Karpas-422 (cell line): Measurements from ENCODE around the gene RILPL1. TPM values are rescaled to one million over a fixed set of nuclear protein-coding genes. Genes with fewer than 3 reads are reported as not detected.
"Not testable (repeated sequence)": the region's sequence is repeated elsewhere in the genome, so short reads cannot be mapped to it uniquely, and the experiment has no call there.

Experiments used
- DNase-seq: peaks from one replicate; pipeline ENCODE4 v3.0.0-alpha.2; 2015
- H2AFZ ChIP-seq: fragments of 200-600 bp; sonication (generic); 2 replicates; pipeline ENCODE4 v1.6.1; 2014; ENCODE audit warnings: antibody characterized with exemption, low read length, mixed read lengths
- H3K27ac ChIP-seq: fragments of 200-600 bp; sonication (generic); 2 replicates; pipeline ENCODE4 v1.5.1; 2014; ENCODE audit warnings: mild to moderate bottlenecking, low read length, moderate library complexity
- H3K27me3 ChIP-seq: fragments of 200-600 bp; sonication (generic); 2 replicates; pipeline ENCODE4 v1.6.1; 2014; ENCODE audit warnings: low read length, mixed read lengths
- H3K36me3 ChIP-seq: fragments of 200-600 bp; sonication (generic); 2 replicates; pipeline ENCODE4 v1.6.1; 2014; ENCODE audit warnings: low read length, mixed read lengths; ENCODE audit not compliant: insufficient read depth
- H3K4me1 ChIP-seq: fragments of 200-600 bp; sonication (generic); 2 replicates; pipeline ENCODE4 v1.6.1; 2014; ENCODE audit warnings: mild to moderate bottlenecking, low read length, mixed read lengths
- H3K4me2 ChIP-seq: fragments of 200-600 bp; sonication (generic); 2 replicates; pipeline ENCODE4 v1.6.1; 2014; ENCODE audit warnings: low read length, low read depth, mild to moderate bottlenecking; ENCODE audit not compliant: poor library complexity, severe bottlenecking
- H3K4me3 ChIP-seq: fragments of 200-600 bp; sonication (generic); 2 replicates; pipeline ENCODE4 v1.5.1; 2014; ENCODE audit warnings: mild to moderate bottlenecking, antibody characterized with exemption, low read length, mixed read lengths
- H3K79me2 ChIP-seq: fragments of 200-600 bp; sonication (generic); 2 replicates; pipeline ENCODE4 v1.6.1; 2014; ENCODE audit warnings: mild to moderate bottlenecking, low read length, mixed read lengths
- H3K9ac ChIP-seq: fragments of 200-600 bp; sonication (generic); 2 replicates; pipeline ENCODE4 v1.6.0; 2014; ENCODE audit warnings: low read length
- H3K9me2 ChIP-seq: fragments of 200-600 bp; sonication (generic), shearing (Covaris generic); replicated peaks from 2 replicates; pipeline ENCODE4 v1.6.0; 2014; ENCODE audit warnings: mild to moderate bottlenecking, low read length, moderate library complexity; ENCODE audit not compliant: insufficient read depth
- H3K9me3 ChIP-seq: fragments of 300-700, 200-600 bp; sonication (generic); 2 replicates; pipeline ENCODE4 v1.6.1; 2014; ENCODE audit warnings: low read length, mixed read lengths
- H4K20me1 ChIP-seq: fragments of 200-600 bp; sonication (generic); 2 replicates; pipeline ENCODE4 v1.6.1; 2014; ENCODE audit warnings: mild to moderate bottlenecking, antibody characterized with exemption, low read length, low read depth; ENCODE audit not compliant: insufficient read depth
- small RNA-seq: library from RNA; depleted of rRNA; stranded (forward); fragments of <200 nt; gene quantifications from one replicate; pipeline ENCODE3, GENCODE V24; 2014
- total RNA-seq: library from RNA; depleted of rRNA; stranded (reverse); fragments of >200 nt; shearing (Covaris generic); gene quantifications from 2 replicates; pipeline ENCODE4 v1.2.3, GENCODE V29; 2014; ENCODE audit warnings: low replicate concordance; rRNA removed

The RILPL1 gene
- total RNA-seq, 1 experiment from 2014 or later = not detected

DNA sequence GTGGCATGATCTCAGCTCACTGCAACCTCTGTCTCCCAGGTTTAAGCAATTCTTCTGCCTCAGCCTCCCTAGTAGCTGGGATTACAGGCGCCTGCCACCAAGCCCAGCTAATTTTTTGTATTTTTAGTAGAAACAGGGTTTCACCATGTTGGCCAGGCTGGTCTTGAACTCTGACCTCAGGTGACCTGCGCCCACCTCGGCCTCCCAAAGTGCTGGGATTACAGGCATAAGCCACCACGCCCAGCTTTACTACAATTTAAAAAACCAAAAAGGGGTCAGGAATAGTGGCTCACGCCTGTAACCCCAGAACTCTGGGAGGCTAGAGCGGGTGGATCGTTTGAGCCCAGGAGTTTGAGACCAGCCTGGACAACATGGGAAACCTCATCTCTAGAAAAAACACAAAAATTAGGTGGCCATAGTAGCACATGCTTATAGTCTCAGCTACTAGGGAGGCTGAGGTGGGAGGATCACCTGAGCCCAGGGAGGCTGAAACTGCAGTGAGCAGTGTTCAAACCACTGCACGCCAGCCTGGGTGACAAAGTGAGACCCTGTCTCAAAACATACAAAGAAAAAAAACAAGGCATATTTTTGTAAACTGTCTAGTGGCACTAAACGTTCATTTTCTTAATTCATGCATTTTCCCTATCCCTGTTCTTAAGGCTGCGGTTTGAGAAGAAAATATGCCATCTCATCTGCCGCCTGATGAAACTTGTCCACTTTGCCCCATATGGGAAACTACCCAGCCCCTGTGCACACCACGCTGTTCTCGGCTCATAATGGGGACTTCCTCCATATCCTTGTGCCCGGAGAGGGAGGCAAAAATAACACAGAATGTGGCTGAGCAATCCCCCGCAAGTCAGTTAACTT is 101.3 kb downstream of the RILPL1 start:
- not testable (repeated sequence) for H3K9me3 ChIP-seq, H3K9ac ChIP-seq, H3K27ac ChIP-seq, H2AFZ ChIP-seq, H3K9me2 ChIP-seq, H3K79me2 ChIP-seq, H3K4me2 ChIP-seq, DNase-seq, H3K4me3 ChIP-seq, H3K27me3 ChIP-seq, H3K36me3 ChIP-seq, H4K20me1 ChIP-seq
- H3K4me1 ChIP-seq = peaks cover 13% of the 10 kb centered on the region

DNA sequence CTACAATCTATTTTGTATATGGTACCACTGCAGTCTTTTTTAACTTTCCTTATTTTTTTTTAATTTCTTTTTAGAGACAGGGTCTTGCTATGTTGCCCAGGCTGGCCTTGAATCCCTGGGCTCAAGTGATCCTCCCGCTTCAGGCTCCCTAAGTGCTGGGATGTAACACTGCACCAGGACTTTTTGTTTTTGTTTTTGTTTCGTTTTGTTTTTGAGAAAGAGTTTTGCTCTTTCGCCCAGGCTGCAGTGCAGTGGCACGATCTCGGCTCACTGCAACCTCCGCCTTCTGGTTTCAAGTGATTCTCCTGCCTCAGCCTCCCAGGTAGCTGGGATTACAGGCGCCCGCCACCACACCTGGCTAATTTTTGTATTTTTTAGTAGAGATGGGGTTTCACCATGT is 104.4 kb downstream of the RILPL1 start:
- H4K20me1 ChIP-seq, H3K27me3 ChIP-seq, DNase-seq, H3K9ac ChIP-seq, H3K4me3 ChIP-seq, H2AFZ ChIP-seq, H3K79me2 ChIP-seq, H3K27ac ChIP-seq, H3K9me2 ChIP-seq, H3K4me1 ChIP-seq, H3K9me3 ChIP-seq, H3K4me2 ChIP-seq, H3K36me3 ChIP-seq: not testable (repeated sequence)

DNA sequence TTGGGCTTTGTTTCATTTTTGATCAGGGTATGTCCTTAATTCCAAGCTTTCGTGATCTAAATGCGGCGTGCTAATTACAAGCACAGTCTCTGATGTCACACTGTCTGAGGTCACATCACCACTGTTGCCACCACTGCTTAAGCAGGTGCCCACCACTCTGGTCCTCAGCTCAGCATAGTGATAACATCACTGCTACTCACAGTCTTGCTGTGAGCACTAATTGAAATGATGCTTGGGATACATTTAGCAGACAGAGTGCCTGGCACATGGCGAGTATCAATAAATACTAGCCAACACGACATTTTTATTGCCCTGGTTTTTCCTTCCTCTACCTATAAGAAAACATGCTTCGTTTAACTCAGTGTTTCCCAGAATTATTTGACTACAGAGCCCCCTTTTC is 104.9 kb downstream of the RILPL1 start:
- no peaks in the 10 kb centered on the region for H3K36me3 ChIP-seq
- H3K9me2 ChIP-seq = no peaks in the 10 kb centered on the region
- H2AFZ ChIP-seq = no peak overlapping the region
- no peaks in the 10 kb centered on the region for H3K9me3 ChIP-seq
- no peak overlapping the region for H3K9ac ChIP-seq
- no peaks in the 10 kb centered on the region for H3K79me2 ChIP-seq
- H3K4me3 ChIP-seq = no peak overlapping the region
- H3K27ac ChIP-seq = no peak overlapping the region
- H3K27me3 ChIP-seq = no peaks in the 10 kb centered on the region
- no peak for DNase-seq
- no peaks in the 10 kb centered on the region for H4K20me1 ChIP-seq
- no peak overlapping the region for H3K4me2 ChIP-seq
- peaks cover 6% of the 10 kb centered on the region for H3K4me1 ChIP-seq

DNA sequence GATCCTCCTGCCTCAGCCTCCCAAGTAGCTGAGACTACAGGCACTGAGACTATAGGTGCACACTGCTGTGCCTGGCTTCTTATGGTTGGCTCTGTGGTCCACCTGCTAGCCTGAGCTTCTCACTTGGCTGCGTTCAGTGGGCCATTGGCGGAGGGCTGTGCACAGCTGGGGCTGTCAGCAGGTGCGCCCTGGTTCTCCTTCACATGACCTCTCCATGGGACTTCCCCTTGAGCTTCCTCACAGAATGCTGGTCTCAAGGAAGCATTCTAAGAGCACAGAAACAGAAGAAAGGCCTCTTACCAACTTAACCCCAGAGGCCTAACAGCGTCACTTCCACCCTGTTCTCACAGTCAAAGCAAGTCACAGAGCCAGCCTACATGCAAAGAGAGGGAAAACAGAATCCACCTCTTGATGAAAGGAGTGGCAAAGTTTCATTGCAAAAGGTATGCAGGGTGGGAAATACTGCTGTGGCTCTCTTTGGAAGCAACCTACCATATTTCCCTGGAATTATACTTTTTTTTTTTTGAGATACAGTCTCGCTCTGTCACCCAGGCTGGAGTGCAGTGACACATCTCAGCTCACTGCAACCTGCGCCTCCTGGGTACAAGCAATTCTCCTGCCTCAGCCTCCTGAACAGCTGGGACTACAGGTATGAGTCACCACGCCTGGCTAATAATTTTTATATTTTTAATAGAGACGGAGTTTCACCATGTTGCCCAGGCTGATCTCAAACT is 106.3 kb downstream of the RILPL1 start:
- Histone ChIP-seq H2AFZ (no peak overlapping the region), H3K9ac (no peak overlapping the region), H3K79me2 (no peaks in the 10 kb centered on the region), H3K27me3 (no peaks in the 10 kb centered on the region), H3K4me1 (peaks cover 6% of the 10 kb centered on the region), H3K9me2 (no peaks in the 10 kb centered on the region), H3K9me3 (no peaks in the 10 kb centered on the region), H3K4me3 (no peak overlapping the region), H4K20me1 (no peaks in the 10 kb centered on the region), H3K36me3 (no peaks in the 10 kb centered on the region), H3K27ac (no peak overlapping the region), H3K4me2 (no peak overlapping the region)
- DNase-seq = no peak

DNA sequence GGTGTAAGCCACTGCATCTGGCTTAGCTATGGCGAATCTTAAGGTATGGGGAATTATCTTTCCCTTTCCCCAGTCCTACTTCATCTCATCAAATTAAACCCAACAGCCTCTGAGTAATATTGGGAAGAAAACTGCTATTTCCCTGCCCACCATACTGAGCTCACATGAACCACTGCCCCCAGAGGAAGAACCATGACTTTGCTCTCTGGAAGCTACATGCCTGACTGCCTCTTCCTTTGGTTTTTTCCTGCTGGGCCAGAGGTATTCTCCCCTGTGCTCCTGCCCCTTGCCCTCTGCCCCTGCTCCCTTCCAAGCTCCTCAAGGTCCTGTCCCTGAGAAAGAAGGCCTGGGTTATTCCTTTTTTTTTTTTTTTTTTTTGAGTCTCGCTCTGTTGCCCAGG is 112.2 kb downstream of the RILPL1 start:
- Histone ChIP-seq H3K9ac (no peak overlapping the region), H3K4me1 (no peaks in the 10 kb centered on the region), H3K27me3 (no peaks in the 10 kb centered on the region), H3K9me2 (no peaks in the 10 kb centered on the region), H3K27ac (no peak overlapping the region), H3K36me3 (no peaks in the 10 kb centered on the region), H2AFZ (no peak overlapping the region), H4K20me1 (no peaks in the 10 kb centered on the region), H3K4me3 (no peak overlapping the region), H3K4me2 (no peak overlapping the region), H3K79me2 (no peaks in the 10 kb centered on the region), H3K9me3 (no peaks in the 10 kb centered on the region)
- no peak for DNase-seq

Small RNA genes lying within 50 kb of the gene (small RNA-seq; reads per million reads assigned to genes)
- not detected for gene AC145423.2
- not detected for gene MIR3908

Other genes with a start within 250 kb of the RILPL1 start
- gene SBNO1, start 168.9 kb downstream of the RILPL1 start, total RNA-seq = 31.5 and 31.7 TPM in 2 replicates
- gene KMT5A, start 149.6 kb downstream of the RILPL1 start, total RNA-seq = 44.1 and 48.4 TPM in 2 replicates
- 1.4 and 3.3 TPM in 2 replicates for gene RILPL2, start 97.0 kb downstream of the RILPL1 start, total RNA-seq
- gene SNRNP35, start 75.6 kb downstream of the RILPL1 start, total RNA-seq = 12.6 and 25.3 TPM in 2 replicates
- 119 and 154 TPM in 2 replicates for gene TMED2, start 50.8 kb upstream of the RILPL1 start, total RNA-seq
- 36.4 and 41.6 TPM in 2 replicates for gene DDX55, start 68.4 kb upstream of the RILPL1 start, total RNA-seq
- 51.0 and 116 TPM in 2 replicates for gene EIF2B1, start 100.0 kb upstream of the RILPL1 start, total RNA-seq
- gene GTF2H3, start 100.1 kb upstream of the RILPL1 start, total RNA-seq = 21.6 and 72.3 TPM in 2 replicates
- gene TCTN2, start 137.4 kb upstream of the RILPL1 start, total RNA-seq = 3.1 and 6.4 TPM in 2 replicates
- 33.3 and 39.0 TPM in 2 replicates for gene ATP6V0A2, start 178.6 kb upstream of the RILPL1 start, total RNA-seq
- gene DNAH10, start 228.6 kb upstream of the RILPL1 start, total RNA-seq = 0.29 and 0.30 TPM in 2 replicates